ENCODE results near the gene KIF4A. TPM values are rescaled to one million over a fixed set of nuclear protein-coding genes. Genes with fewer than 3 reads are reported as not detected.

Gene KIF4A
- total and polyA plus RNA-seq, 10 of the 15 experiments (the other 5 are each of a cell fraction or from before 2014, with no cell fraction given): 10.8 to 28.8 (median 22.5) TPM

- TF ChIP-seq RB1 (IDR thresholded peaks at IDR 0.05; ENCODE audit: borderline replicate concordance) (no peak), FOXK2 (IDR thresholded peaks at IDR 0.05) (no peak), ZBTB4 (CRISPR knock-in tag; IDR thresholded peaks at IDR 0.05) (no peak), STAT3 (IDR thresholded peaks at IDR 0.05; ENCODE audit: low read depth, low read length) (no peak), USF2 (IDR thresholded peaks at IDR 0.05; ENCODE audit: borderline replicate concordance, low read depth, low read length) (no peak), ZNF24 (IDR thresholded peaks at IDR 0.05) (no peak), RCOR1 (conservative IDR thresholded peaks at IDR 0.05; ENCODE audit: low read depth, low read length) (no peak), EED (IDR thresholded peaks at IDR 0.05; ENCODE audit: low read depth) (no peak), SUPT20H (IDR thresholded peaks at IDR 0.05; ENCODE audit: borderline replicate concordance, control insufficient read depth, low read depth, low read length) (no peak), SREBF2 (IDR thresholded peaks at IDR 0.05; ENCODE audit: low read length) (no peak), GATAD2B (conservative IDR thresholded peaks at IDR 0.05; ENCODE audit: low read depth) (no peak), HDAC6 (IDR thresholded peaks at IDR 0.05; ENCODE audit: unreplicated experiment) (no peak), CUX1 (IDR thresholded peaks at IDR 0.05; ENCODE audit: insufficient replicate concordance, low read depth, low read length) (no peak), SIX5 (IDR thresholded peaks at IDR 0.05; ENCODE audit: low read depth, low read length, severe bottlenecking) (no peak), CHD4 (IDR thresholded peaks at IDR 0.05) (no peak)
- TF ChIP-seq, protein P1, sequence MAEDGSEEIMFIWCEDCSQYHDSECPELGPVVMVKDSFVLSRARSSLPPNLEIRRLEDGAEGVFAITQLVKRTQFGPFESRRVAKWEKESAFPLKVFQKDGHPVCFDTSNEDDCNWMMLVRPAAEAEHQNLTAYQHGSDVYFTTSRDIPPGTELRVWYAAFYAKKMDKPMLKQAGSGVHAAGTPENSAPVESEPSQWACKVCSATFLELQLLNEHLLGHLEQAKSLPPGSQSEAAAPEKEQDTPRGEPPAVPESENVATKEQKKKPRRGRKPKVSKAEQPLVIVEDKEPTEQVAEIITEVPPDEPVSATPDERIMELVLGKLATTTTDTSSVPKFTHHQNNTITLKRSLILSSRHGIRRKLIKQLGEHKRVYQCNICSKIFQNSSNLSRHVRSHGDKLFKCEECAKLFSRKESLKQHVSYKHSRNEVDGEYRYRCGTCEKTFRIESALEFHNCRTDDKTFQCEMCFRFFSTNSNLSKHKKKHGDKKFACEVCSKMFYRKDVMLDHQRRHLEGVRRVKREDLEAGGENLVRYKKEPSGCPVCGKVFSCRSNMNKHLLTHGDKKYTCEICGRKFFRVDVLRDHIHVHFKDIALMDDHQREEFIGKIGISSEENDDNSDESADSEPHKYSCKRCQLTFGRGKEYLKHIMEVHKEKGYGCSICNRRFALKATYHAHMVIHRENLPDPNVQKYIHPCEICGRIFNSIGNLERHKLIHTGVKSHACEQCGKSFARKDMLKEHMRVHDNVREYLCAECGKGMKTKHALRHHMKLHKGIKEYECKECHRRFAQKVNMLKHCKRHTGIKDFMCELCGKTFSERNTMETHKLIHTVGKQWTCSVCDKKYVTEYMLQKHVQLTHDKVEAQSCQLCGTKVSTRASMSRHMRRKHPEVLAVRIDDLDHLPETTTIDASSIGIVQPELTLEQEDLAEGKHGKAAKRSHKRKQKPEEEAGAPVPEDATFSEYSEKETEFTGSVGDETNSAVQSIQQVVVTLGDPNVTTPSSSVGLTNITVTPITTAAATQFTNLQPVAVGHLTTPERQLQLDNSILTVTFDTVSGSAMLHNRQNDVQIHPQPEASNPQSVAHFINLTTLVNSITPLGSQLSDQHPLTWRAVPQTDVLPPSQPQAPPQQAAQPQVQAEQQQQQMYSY (CRISPR knock-in tag; IDR thresholded peaks at IDR 0.05): no peak
Observed at GRCh38 chrX:70289793-70290770, at the start of gene KIF4A, which contains the start of gene PDZD11 (continued).

Measured in GM12878 (cell line).